COLO668 (cell line): ENCODE measurements around the gene CFI.
"Not testable (repeated sequence)": the region's sequence is repeated elsewhere in the genome, so short reads cannot be mapped to it uniquely, and the experiment has no call there.

Experiments
- DNase-seq: peaks from one replicate; lab custom pipeline; 2025; ENCODE audit not compliant: unreplicated experiment; lab: John Stamatoyannopoulos, UW

Gene CFI

DNA sequence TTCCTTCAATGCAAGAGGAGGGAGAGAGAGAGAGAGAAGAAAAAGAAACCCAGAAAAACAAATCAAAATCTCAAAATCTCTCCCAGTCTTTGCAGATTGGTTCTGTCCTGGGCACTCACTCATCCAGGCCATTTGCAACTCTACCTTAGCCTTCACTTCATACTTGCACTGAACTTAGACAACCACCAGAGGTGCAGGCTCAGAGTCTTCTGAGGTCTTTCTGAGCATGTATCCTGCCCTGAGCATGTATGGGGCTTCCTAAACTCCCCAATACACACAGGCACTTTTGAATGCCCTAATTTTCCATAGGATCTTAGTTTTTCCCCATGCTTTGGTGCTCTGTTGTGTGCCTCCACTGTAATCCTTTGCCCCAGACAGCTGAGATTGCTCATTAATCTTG, 2.9 kb downstream of the CFI start:
- no peak for DNase-seq

GRCh38 chr4:109795059-109795458, 6.7 kb downstream of the CFI start:
- DNase-seq: no peak

- DNase-seq: no peak
Measured at GRCh38 chr4:109787807-109788206, 14.0 kb downstream of the CFI start.

DNA sequence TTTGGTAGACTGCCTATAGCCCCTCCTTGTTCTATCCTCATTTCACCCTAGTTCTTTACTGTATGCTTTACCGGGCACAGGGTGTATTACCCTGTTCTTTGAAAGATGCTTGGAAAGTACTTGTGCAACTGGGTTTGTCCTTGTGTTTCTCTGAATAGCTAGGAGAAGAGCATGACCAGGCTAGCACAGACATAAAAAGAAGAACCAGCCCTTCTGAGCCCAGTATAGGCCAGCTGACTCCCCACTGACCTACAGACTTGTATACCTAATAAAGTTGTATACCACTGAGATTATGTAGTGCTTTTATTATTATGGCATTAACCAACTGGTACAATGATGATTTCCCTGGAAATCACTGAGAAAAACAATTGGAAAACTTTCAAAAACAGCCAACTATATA, 15.0 kb downstream of the CFI start:
- no peak for DNase-seq

- not testable (repeated sequence) for DNase-seq
Measured at GRCh38 chr4:109782092-109782491, 19.7 kb downstream of the CFI start.

- no peak for DNase-seq
Measured at GRCh38 chr4:109764789-109765402, 36.9 kb downstream of the CFI start.

GRCh38 chr4:109764376-109764775, 37.4 kb downstream of the CFI start:
- DNase-seq: no peak

DNA sequence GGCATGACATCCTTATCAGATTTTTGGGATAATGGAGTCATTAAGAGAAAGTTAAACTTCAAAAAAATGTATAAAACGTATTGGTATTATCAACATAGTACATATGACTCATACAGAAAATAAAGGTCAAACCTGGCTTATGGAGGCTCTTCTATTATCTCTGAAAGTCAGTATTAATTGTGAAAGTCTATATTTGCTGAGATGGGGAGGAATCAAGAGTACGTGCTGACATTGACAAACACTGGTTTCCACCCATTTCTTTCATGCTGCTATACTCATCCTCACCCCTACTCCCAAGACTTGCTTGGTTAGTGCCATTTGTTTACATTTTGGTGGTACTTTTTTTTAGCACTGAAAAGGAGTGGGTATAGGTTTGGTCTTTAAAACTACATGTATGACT, 41.1 kb downstream of the CFI start:
- DNase-seq: no peak

GRCh38 chr4:109755656-109756055, 46.1 kb downstream of the CFI start:
- no peak for DNase-seq

- DNase-seq: no peak
Measured at GRCh38 chr4:109754093-109754857, 47.5 kb downstream of the CFI start.

- DNase-seq: no peak
Measured at GRCh38 chr4:109752525-109752924, 49.3 kb downstream of the CFI start.

GRCh38 chr4:109751852-109752251, 49.9 kb downstream of the CFI start:
- DNase-seq: no peak

GRCh38 chr4:109750652-109751244, 51.1 kb downstream of the CFI start:
- no peak for DNase-seq

GRCh38 chr4:109749388-109750082, 52.3 kb downstream of the CFI start:
- DNase-seq: no peak

DNA sequence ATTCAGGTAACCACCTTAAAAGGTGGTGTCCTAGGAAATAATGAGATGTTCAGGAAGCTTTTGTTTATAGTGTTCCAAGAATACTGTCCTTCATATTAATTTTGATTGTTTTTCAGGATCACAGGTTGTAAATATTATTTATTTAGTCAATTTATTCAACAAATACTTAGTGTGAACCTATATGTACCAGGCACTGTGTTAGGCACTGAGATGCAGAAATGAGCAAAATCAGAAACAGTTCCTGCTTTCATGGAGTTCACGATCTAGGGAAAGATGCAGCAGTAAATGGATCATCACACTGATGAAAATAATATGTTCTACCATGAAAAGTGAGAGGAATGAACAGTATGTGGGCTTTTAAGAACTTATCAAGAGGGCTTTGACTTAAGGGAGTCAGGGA, 53.7 kb downstream of the CFI start:
- DNase-seq: no peak

DNA sequence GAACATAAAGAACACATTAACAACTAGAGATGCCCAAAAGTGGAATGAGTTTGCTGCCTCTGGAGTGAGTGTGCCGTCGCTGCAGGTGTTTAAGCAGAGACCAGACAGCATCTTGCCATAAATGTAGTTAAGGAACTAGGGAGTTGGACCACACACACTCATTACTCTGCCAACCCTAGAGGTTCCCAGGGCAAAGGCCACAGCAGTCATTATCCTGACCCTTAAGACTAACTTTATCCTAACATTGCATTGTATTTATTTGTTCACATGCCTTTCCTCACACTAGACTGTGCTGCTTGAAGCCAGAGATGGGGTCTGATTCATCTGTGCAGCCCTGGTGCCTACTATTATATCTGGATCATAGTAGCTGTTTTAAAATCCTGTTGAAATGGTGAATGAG, 55.1 kb downstream of the CFI start:
- no peak for DNase-seq

DNA sequence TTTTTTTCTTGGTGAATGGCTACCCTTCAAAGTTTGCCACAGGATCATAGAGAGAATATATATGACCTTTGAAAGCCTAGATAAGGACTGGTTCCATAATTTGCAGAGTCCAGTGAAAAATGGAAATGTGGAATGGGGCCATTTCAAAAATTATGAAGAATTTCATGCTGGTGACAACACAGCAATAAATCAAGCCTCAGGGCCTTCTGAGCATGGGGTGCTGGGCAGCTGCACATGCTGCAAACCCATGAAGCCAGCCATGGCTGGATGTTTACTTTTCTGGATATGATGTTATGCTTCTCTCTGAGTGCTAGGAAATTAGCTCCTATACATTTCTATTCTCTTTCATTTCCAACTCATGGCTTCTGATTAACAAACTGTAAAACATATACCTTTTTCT, 56.0 kb downstream of the CFI start:
- no peak for DNase-seq

GRCh38 chr4:109739547-109739946, 62.3 kb downstream of the CFI start:
- no peak for DNase-seq

DNA sequence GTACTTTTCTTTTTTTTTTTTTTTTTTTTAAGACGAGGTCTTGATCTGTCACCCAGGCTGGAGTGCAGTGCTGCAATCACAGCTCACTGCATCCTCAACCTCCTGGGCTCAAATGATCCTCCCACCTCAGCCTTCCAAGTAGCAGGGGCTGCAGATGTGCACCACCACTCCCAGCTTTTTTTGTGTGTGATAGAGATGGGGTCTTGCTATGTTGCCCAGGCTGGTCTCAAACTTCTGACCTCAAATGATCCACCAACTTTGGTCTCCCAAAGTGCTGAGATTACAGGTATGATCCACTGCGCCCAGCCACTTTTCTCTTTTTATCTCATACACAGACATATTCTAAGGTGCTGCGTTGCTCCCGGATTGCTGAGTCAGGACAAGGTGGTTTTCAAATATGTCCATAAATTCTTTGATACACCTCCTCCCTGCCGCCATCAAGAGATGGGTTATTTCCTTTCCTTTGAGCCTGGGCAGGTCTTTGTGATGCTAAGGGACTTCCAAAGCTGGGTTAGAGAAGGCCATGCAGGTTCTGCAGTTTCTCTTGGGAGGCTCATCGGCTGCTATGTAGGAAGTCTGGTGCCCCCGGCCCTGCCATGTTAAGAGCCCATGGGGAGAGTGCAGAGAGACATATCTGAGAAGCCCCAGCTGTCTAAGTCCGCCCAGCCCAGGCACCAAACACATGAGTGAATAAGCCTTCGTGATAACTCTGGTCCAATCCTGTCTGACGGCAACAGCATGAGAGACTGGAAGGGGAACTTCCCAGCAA, 63.5 kb downstream of the CFI start:
- DNase-seq: no peak

DNA sequence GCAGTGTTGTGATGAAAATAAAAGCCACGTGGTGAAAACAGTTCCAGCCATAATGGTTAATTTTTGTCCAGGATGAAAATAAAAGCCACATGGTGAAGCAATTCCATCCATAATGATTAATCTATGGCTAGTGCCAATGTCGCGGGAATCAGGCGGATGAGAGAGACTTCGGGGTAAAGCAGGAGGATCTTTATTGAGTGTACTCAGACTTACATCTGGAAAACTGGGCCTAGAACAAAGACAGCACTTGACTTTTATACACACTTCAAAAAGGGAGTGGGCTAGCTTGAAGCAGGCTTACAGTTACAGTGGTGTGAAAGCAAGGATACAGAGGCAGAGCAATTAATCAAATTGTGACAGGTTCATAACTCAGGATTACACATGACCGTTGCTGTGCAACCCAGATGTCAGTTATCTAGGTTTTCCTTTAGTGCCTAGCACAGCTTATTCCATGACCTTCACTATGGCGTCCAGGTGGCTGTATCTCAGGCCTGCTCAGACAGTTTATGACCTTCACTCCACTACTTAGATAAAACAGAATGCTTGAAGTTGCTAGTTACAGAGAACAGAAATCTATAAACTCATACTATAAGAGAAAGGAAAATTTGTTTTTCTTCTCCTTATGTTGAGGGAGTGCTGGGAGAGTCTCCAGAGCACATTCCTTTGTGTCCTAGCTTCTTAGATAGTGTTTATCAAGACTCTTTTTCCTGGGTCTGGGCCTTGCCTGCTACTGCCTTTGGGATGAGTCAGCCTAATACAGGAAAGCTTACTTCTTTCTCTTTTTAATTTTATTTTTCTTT, 66.0 kb downstream of the CFI start:
- no peak for DNase-seq
